WTC11 (cell line): ENCODE measurements around the gene MLXIPL. TPM values are rescaled to one million over a fixed set of nuclear protein-coding genes. Genes with fewer than 3 reads are reported as not detected.

Experiments used
- ATAC-seq: fragments of 200-7000 bp; cut with Tn5 transposase; 2 replicates; pipeline ENCODE4 v1.10.0; 2021; ENCODE audit warnings: mild to moderate bottlenecking, moderate library complexity
- CTCF ChIA-PET: fragments of 300-600 bp; sonication (Branson Sonifier 250); formaldehyde crosslinking; loops from one replicate; lab custom pipeline; 2021; ENCODE audit warnings: antibody characterized with exemption; lab: Charles Lee
- POLR2A ChIA-PET: fragments of 350-600 bp; sonication (Branson Sonifier 250); formaldehyde crosslinking; loops from one replicate; lab custom pipeline; 2021; ENCODE audit warnings: antibody characterized with exemption; lab: Charles Lee
- DNase-seq: peaks from one replicate; pipeline ENCODE4 v3.0.0; 2021; ENCODE audit warnings: low spot score
- H3K27ac Mint-ChIP-seq: 2 replicates; pipeline ENCODE4 v1.8.0; 2021; ENCODE audit warnings: mixed read lengths
- H3K27me3 Mint-ChIP-seq: 2 replicates; pipeline ENCODE4 v1.8.0; 2021; ENCODE audit warnings: low read depth, mild to moderate bottlenecking, moderate library complexity, mixed read lengths
- H3K36me3 Mint-ChIP-seq: 2 replicates; pipeline ENCODE4 v1.8.0; 2021; ENCODE audit warnings: mixed read lengths
- H3K4me1 Mint-ChIP-seq: 2 replicates; pipeline ENCODE4 v1.8.0; 2022; ENCODE audit warnings: mixed read lengths
- H3K4me3 Mint-ChIP-seq: 2 replicates; pipeline ENCODE4 v1.8.0; 2021; ENCODE audit warnings: mild to moderate bottlenecking, moderate library complexity, mixed read lengths
- H3K9me3 Mint-ChIP-seq: 2 replicates; pipeline ENCODE4 v1.8.0; 2021; ENCODE audit warnings: mixed read lengths
- ATF2 ChIP-seq: sonication (generic); formaldehyde crosslinking; IDR thresholded peaks from 2 replicates; pipeline ENCODE4 v1.8.1; 2022; ENCODE audit warnings: low read depth, missing genetic modification reagents, borderline replicate concordance
- ATF3 ChIP-seq: sonication (generic); formaldehyde crosslinking; conservative IDR thresholded peaks from 2 replicates; pipeline ENCODE4 v1.8.1; 2022; ENCODE audit warnings: mild to moderate bottlenecking, missing genetic modification reagents
- GRHL2 ChIP-seq: fragments of 250-450 bp; sonication (Bioruptor Pico); IDR thresholded peaks from 2 replicates; pipeline ENCODE4 v1.8.0; 2022; ENCODE audit warnings: mild to moderate bottlenecking, moderate library complexity; ENCODE audit not compliant: insufficient replicate concordance, severe bottlenecking
- GTF2I ChIP-seq: fragments of 250-450 bp; sonication (Bioruptor Pico); conservative IDR thresholded peaks from 2 replicates; pipeline ENCODE4 v1.4.0; 2021; ENCODE audit warnings: mild to moderate bottlenecking
- HMGXB4 ChIP-seq: sonication (generic); formaldehyde crosslinking; IDR thresholded peaks from 2 replicates; pipeline ENCODE4 v1.8.1; 2023; ENCODE audit warnings: mild to moderate bottlenecking, moderate library complexity, missing genetic modification reagents
- IRF2 ChIP-seq: sonication (generic); formaldehyde crosslinking; IDR thresholded peaks from 2 replicates; pipeline ENCODE4 v1.8.0; 2022; ENCODE audit warnings: low read depth, missing genetic modification reagents, borderline replicate concordance
- NR1H2 ChIP-seq: sonication (generic); formaldehyde crosslinking; IDR thresholded peaks from 2 replicates; pipeline ENCODE4 v1.9.0; 2021; ENCODE audit warnings: mild to moderate bottlenecking, moderate library complexity, missing genetic modification reagents
- STAT6 ChIP-seq: sonication (generic); formaldehyde crosslinking; conservative IDR thresholded peaks from 2 replicates; pipeline ENCODE4 v1.8.1; 2023; ENCODE audit warnings: mild to moderate bottlenecking, low read depth, missing genetic modification reagents, moderate library complexity
- TEAD1 ChIP-seq: sonication (generic); formaldehyde crosslinking; IDR thresholded peaks from 2 replicates; pipeline ENCODE4 v1.8.0; 2022; ENCODE audit warnings: mild to moderate bottlenecking, missing genetic modification reagents
- TEAD4 ChIP-seq: sonication (generic); formaldehyde crosslinking; IDR thresholded peaks from 2 replicates; pipeline ENCODE4 v1.8.0; 2022; ENCODE audit warnings: mild to moderate bottlenecking, missing genetic modification reagents
- ZBTB21 ChIP-seq: sonication (generic); formaldehyde crosslinking; IDR thresholded peaks from 2 replicates; pipeline ENCODE4 v1.8.1; 2023; ENCODE audit warnings: mild to moderate bottlenecking, missing genetic modification reagents, borderline replicate concordance
- ZBTB43 ChIP-seq: sonication (generic); formaldehyde crosslinking; IDR thresholded peaks from 2 replicates; pipeline ENCODE4 v1.8.1; 2023; ENCODE audit warnings: mild to moderate bottlenecking, missing genetic modification reagents
- ZNF263 ChIP-seq: sonication (generic); formaldehyde crosslinking; IDR thresholded peaks from 2 replicates; pipeline ENCODE4 v1.8.1; 2022; ENCODE audit warnings: low read depth, mild to moderate bottlenecking, moderate library complexity, missing genetic modification reagents
- ZNF416 ChIP-seq: fragments of 250-450 bp; sonication (Bioruptor Pico); IDR thresholded peaks from 2 replicates; pipeline ENCODE4 v1.9.0; 2021; ENCODE audit warnings: mild to moderate bottlenecking, inconsistent platforms
- total RNA-seq: library from RNA; stranded (reverse); gene quantifications from 3 replicates; pipeline ENCODE4 v1.2.3, GENCODE V29; 2021
- TF ChIP-seq, protein P1 (sequence below): sonication (generic); formaldehyde crosslinking; IDR thresholded peaks from 2 replicates; pipeline ENCODE4 v1.8.1; 2022; ENCODE audit warnings: mild to moderate bottlenecking, moderate library complexity, missing genetic modification reagents
- TF ChIP-seq, protein P2 (sequence below): sonication (generic); formaldehyde crosslinking; IDR thresholded peaks from 2 replicates; pipeline ENCODE4 v1.8.0; 2022; ENCODE audit warnings: mild to moderate bottlenecking, missing genetic modification reagents

MLXIPL gene
- total RNA-seq, 1 experiment from 2014 or later = 20.4 TPM

GRCh38 chr7:73635428-73636200 lies 11.3 kb upstream of the MLXIPL start:
- ATAC-seq (no peak), DNase-seq (no peak)
- CTCF ChIA-PET = interaction anchor here (1.1 to 3.1 kb wide), 4 partner anchors 11 to 90 kb away, joined by 4 to 12 read pairs (median 8); partner anchors contain the start of gene MLXIPL
- H3K27ac Mint-ChIP-seq = no peak overlapping the region
- H3K9me3 Mint-ChIP-seq = no peaks in the 10 kb centered on the region
- H3K36me3 Mint-ChIP-seq = no peaks in the 10 kb centered on the region
- H3K4me1 Mint-ChIP-seq = peaks cover 7% of the 10 kb centered on the region
- no peaks in the 10 kb centered on the region for H3K27me3 Mint-ChIP-seq
- no peak for TF ChIP-seq TEAD4 (CRISPR knock-in tag)
- TF ChIP-seq ZNF416 (CRISPR knock-in tag) = no peak
- 0 out of 2 replicates have a peak, but pooled peaks have one; percentile 8 for TF ChIP-seq GTF2I (CRISPR knock-in tag)
- TF ChIP-seq, all 79 proteins: peak for 1
- no peak overlapping the region for H3K4me3 Mint-ChIP-seq
- POLR2A ChIA-PET = interaction anchor here (1.2 kb wide), 1 partner anchor 11 kb away, joined by 3 read pairs; the partner anchor contains the start of gene MLXIPL

DNA sequence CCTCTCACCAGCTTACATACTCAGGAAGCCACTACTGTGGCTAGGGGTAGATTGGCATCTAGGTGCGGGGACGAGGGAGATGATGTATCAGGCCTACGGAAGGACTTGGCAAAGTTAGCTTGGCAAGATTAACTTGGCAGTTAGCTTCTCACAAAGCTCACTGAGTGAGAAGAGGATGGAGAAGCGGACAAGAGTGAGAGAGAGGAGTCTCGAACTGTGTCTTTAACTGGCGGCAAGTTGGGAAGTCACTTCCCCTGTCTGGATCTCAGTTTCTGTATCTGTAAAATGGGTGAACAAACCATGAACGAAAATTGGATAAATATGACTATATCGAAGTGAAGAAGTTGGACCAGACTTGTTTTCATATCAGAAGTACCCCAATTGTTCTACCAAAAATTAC lies 9.5 kb upstream of the MLXIPL start:
- peaks cover 3% of the 10 kb centered on the region for H3K27me3 Mint-ChIP-seq
- DNase-seq = no peak
- no peak overlapping the region for H3K27ac Mint-ChIP-seq
- H3K9me3 Mint-ChIP-seq = no peaks in the 10 kb centered on the region
- no peak for ATAC-seq
- CTCF ChIA-PET = no interaction called here
- H3K4me1 Mint-ChIP-seq = peaks cover 7% of the 10 kb centered on the region
- H3K4me3 Mint-ChIP-seq = no peak overlapping the region
- TF ChIP-seq ZNF263 (CRISPR knock-in tag) (no peak), ATF3 (no peak), NR1H2 (CRISPR knock-in tag) (no peak), ZBTB21 (CRISPR knock-in tag) (no peak), ZBTB43 (no peak), TEAD4 (CRISPR knock-in tag) (no peak), TEAD1 (CRISPR knock-in tag) (no peak), STAT6 (CRISPR knock-in tag) (no peak), IRF2 (CRISPR knock-in tag) (no peak)
- TF ChIP-seq, protein P1, sequence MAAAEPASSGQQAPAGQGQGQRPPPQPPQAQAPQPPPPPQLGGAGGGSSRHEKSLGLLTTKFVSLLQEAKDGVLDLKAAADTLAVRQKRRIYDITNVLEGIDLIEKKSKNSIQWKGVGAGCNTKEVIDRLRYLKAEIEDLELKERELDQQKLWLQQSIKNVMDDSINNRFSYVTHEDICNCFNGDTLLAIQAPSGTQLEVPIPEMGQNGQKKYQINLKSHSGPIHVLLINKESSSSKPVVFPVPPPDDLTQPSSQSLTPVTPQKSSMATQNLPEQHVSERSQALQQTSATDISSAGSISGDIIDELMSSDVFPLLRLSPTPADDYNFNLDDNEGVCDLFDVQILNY (CRISPR knock-in tag) = no peak
- POLR2A ChIA-PET = no interaction called here
- H3K36me3 Mint-ChIP-seq = no peaks in the 10 kb centered on the region

DNA sequence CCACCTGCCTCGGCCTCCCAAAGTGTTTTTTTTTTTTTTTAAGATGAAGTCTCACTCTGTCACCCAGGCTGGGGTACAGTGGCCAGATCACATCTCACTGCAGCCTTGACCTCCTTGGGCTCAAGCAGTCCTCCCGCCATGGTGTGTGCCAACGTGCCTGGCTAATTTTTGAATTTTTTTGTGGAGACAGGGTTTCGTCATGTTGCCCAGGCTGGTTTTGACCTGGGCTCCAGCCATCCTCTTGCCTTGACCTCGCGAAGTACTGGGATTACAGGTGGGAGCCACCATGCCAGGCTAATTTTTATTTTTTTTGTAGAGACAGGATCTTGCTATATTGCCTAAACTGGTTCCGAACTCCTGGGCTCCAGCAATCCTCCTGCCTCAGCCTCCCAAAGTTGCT lies 9.0 kb upstream of the MLXIPL start:
- CTCF ChIA-PET = interaction anchor here (0.9 kb wide), 1 partner anchor 26 kb away, joined by 3 read pairs; no protein-coding TSS in a partner anchor
- POLR2A ChIA-PET = no interaction called here
- Mint-ChIP-seq H3K4me1 (peaks cover 7% of the 10 kb centered on the region), H3K27ac (no peak overlapping the region), H3K9me3 (no peaks in the 10 kb centered on the region), H3K4me3 (no peak overlapping the region), H3K27me3 (peaks cover 8% of the 10 kb centered on the region), H3K36me3 (no peaks in the 10 kb centered on the region)
- DNase-seq (no peak), ATAC-seq (no peak)
- TF ChIP-seq ATF2 (CRISPR knock-in tag) (no peak), HMGXB4 (CRISPR knock-in tag) (no peak), ZBTB21 (CRISPR knock-in tag) (no peak), GRHL2 (CRISPR knock-in tag) (no peak), ZBTB43 (no peak), TEAD1 (CRISPR knock-in tag) (no peak)
- TF ChIP-seq, protein P2, sequence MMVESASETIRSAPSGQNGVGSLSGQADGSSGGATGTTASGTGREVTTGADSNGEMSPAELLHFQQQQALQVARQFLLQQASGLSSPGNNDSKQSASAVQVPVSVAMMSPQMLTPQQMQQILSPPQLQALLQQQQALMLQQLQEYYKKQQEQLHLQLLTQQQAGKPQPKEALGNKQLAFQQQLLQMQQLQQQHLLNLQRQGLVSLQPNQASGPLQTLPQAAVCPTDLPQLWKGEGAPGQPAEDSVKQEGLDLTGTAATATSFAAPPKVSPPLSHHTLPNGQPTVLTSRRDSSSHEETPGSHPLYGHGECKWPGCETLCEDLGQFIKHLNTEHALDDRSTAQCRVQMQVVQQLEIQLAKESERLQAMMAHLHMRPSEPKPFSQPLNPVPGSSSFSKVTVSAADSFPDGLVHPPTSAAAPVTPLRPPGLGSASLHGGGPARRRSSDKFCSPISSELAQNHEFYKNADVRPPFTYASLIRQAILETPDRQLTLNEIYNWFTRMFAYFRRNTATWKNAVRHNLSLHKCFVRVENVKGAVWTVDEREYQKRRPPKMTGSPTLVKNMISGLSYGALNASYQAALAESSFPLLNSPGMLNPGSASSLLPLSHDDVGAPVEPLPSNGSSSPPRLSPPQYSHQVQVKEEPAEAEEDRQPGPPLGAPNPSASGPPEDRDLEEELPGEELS (CRISPR knock-in tag) = no peak
